Measurements from ENCODE around the gene ATP6V1C2.

DNA sequence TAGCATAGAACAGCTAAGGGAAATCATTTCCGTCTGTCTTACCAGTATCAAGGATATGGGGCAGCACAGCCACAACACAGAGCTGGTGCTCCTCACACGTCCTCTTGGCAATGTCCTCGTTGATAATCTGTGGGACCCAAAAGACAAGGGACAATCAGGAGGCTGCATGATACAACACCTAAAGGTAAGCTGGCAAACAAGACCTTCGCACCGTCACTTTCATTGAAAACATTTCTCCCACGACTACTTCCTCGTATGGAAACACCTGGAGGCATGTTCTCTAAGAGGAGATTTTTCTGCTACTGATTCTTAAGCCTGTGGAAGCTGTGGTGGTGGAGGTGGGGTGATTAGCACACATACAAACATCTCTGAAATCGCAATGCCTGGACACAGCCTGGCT, 67.4 kb downstream of the ATP6V1C2 start:
- TF ChIP-seq POLR2A (IDR thresholded peaks at IDR 0.05), result no peak
- TF ChIP-seq, protein P1, sequence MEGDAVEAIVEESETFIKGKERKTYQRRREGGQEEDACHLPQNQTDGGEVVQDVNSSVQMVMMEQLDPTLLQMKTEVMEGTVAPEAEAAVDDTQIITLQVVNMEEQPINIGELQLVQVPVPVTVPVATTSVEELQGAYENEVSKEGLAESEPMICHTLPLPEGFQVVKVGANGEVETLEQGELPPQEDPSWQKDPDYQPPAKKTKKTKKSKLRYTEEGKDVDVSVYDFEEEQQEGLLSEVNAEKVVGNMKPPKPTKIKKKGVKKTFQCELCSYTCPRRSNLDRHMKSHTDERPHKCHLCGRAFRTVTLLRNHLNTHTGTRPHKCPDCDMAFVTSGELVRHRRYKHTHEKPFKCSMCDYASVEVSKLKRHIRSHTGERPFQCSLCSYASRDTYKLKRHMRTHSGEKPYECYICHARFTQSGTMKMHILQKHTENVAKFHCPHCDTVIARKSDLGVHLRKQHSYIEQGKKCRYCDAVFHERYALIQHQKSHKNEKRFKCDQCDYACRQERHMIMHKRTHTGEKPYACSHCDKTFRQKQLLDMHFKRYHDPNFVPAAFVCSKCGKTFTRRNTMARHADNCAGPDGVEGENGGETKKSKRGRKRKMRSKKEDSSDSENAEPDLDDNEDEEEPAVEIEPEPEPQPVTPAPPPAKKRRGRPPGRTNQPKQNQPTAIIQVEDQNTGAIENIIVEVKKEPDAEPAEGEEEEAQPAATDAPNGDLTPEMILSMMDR (IDR thresholded peaks at IDR 0.05 in 4 of 5, conservative IDR thresholded peaks at IDR 0.05 in 1 of 5), result no peak

Data from gastrocnemius medialis (tissue), 4 donors.